Activated T-cell treated with anti-CD3 and anti-CD28 coated beads for 1 hour (primary cell): ENCODE results near the gene CAPG.
"Not testable (repeated sequence)": the region's sequence is repeated elsewhere in the genome, so short reads cannot be mapped to it uniquely, and the experiment has no call there.

ENCODE experiments used
- DNase-seq: peaks from one replicate; pipeline ENCODE4 v3.0.0-alpha.2; 2020; ENCODE audit warnings: low read depth

Gene CAPG

GRCh38 chr2:85409845-85410583 lies at the start of gene CAPG:
TSS of gene CAPG (minus strand) at chr2:85410366. CDS start at chr2:85402145, 8,221 bp downstream.
- peak; percentile 15 for DNase-seq

GRCh38 chr2:85459771-85460170 lies 49.6 kb upstream of the CAPG start:
- DNase-seq = no peak

GRCh38 chr2:85458601-85459563 lies 48.7 kb upstream of the CAPG start:
- DNase-seq = no peak

GRCh38 chr2:85457877-85458316 lies 47.7 kb upstream of the CAPG start:
- no peak for DNase-seq

GRCh38 chr2:85457043-85457442 lies 46.9 kb upstream of the CAPG start:
- no peak for DNase-seq

GRCh38 chr2:85455552-85456090 lies 45.5 kb upstream of the CAPG start:
- DNase-seq = no peak

- DNase-seq = no peak
Observed at GRCh38 chr2:85453571-85453970, 43.4 kb upstream of the CAPG start.

- no peak for DNase-seq
Observed at GRCh38 chr2:85452237-85452636, 42.1 kb upstream of the CAPG start.

- no peak for DNase-seq
Observed at GRCh38 chr2:85449214-85449588, 39.0 kb upstream of the CAPG start.

GRCh38 chr2:85448461-85449213 lies 38.5 kb upstream of the CAPG start:
- DNase-seq = no peak

- no peak for DNase-seq
Observed at GRCh38 chr2:85447222-85447585, 37.0 kb upstream of the CAPG start.

- no peak for DNase-seq
Observed at GRCh38 chr2:85446296-85447221, 36.4 kb upstream of the CAPG start.

GRCh38 chr2:85445316-85446295 lies 35.4 kb upstream of the CAPG start:
- DNase-seq = no peak

GRCh38 chr2:85444629-85445172 lies 34.5 kb upstream of the CAPG start:
- no peak for DNase-seq

GRCh38 chr2:85441864-85442263 lies 31.7 kb upstream of the CAPG start:
- no peak for DNase-seq

- DNase-seq = no peak
Observed at GRCh38 chr2:85440729-85441128, 30.6 kb upstream of the CAPG start.

- DNase-seq = no peak
Observed at GRCh38 chr2:85439986-85440385, 29.8 kb upstream of the CAPG start.

GRCh38 chr2:85439569-85439968 lies 29.4 kb upstream of the CAPG start:
- not testable (repeated sequence) for DNase-seq

- no peak for DNase-seq
Observed at GRCh38 chr2:85439025-85439472, 28.9 kb upstream of the CAPG start.
